ENCODE data around the gene VAPA.

- no peak for TF ChIP-seq CTCF (conservative IDR thresholded peaks at IDR 0.05; ENCODE audit: low read depth, low read length)
- no peak for TF ChIP-seq MAZ (IDR thresholded peaks at IDR 0.05; ENCODE audit: borderline replicate concordance, low read depth, low read length)
- TF ChIP-seq FOS (IDR thresholded peaks at IDR 0.05; ENCODE audit: low read depth, low read length), result no peak
These were observed 78.6 kb downstream of the VAPA start for GRCh38 chr18:9992300-9992972.

Data from IMR-90 (cell line).